NCI-H774 (cell line): ENCODE results near the gene SLC43A3.
A peak's percentile ranks its signal among the peaks of the same experiment; 100 is the strongest.
"Not testable (repeated sequence)": the region's sequence is repeated elsewhere in the genome, so short reads cannot be mapped to it uniquely, and the experiment has no call there.

Experiments
- DNase-seq: peaks from one replicate; lab custom pipeline; 2025; lab: John Stamatoyannopoulos, UW

Gene SLC43A3

DNA sequence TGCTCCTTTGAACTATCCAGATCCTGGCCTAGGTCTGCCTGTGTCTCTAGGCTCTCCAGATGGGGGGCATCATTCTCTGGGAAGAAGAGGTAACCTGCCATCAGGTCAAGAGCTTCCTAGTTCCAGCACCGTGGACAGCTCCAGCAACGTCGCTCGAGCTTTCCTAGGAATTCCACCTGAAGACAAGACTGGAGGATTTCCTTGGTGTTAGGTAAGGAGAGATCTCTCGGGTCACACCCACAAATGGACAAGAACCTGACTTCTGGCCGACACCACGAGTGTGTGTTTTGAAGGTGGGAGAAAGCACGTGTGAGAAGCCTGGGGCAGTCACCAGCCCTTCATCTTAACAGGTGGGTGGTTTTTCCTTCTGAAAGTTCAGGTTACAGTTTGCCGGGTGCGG, 47.2 kb downstream of the SLC43A3 start:
- DNase-seq: no peak

DNA sequence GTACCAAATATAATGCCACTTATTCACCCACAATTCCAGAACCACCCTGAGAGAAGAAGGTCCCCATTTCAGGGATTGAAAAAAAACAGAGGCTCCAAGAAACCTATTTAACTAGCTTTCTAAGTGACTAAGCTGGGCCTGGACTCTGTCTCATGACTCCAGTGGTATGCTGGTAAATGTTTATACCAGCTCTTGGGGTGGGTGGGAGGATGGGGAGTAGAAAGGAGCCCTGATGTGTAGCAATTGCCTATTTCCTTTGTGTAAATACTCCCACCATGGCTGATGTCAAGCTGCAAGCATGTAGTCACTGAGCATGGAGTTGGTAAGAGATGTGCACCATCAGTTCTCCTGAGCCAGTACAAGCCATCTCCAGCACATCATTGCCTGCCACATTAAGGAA, 48.7 kb downstream of the SLC43A3 start:
- no peak for DNase-seq

DNA sequence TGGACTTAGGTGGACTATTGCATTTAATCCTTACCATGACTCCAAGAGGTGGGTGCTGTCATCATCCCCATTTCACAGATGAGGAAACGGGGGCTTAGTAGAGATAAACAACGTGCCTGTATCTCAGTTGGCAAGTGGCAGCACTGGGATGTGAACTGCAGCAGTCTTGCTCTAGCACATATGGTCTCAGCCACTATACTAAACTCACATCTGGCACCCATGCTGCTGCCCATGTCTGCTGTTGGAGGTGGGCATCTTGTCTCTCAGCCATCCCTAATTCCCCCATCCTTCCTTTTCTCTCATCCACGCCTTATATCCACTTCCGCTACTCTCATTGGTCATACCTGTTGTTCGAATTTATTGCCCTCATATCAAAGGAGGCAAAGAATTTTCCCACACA, 49.8 kb downstream of the SLC43A3 start:
- DNase-seq: no peak

DNA sequence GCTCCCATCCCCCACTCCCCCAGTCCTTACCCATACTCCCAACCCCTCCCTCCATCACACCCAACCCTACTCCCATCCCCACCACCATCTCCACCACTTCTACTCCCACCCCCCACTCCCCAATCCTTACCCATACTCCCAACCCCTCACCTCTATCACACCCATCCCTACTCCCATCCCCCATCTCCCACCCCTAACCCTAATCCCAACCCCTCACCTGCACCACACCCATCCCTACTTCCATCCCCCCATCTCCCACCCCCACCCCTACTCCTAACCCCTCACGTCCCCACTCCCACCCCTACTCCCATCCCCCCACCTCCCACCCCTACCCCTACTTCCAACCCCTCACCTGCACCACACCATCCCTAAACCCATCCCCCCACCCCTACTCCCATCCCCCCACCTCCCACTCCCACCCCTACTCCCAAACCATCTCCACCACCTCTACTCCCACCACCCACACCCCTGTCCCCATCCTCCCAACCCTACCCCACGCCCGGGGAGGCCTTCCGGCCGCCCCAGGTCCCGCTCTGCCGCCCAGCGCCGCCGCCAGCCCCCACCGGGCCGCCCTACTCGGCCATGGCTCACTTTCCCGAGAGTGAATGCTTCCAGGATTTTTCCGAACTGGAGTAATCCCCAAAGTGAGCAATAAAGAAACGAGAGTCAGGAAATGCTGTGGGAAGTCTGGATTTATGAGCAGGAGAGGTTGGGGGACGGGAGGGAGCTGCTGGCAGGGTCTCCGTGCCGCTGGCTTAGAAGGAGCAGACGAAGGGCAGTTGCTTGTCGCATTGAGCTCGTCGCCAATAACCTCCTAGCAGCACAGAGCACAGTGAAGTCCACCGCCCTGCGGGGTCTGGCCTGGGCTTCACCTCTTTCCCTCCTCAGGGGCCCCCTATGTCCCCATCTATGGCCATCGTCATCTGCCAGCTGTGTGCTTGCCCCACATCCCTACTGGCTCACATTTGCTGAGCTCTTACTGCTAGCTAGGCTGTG, 50.5 kb downstream of the SLC43A3 start:
- no peak for DNase-seq

DNA sequence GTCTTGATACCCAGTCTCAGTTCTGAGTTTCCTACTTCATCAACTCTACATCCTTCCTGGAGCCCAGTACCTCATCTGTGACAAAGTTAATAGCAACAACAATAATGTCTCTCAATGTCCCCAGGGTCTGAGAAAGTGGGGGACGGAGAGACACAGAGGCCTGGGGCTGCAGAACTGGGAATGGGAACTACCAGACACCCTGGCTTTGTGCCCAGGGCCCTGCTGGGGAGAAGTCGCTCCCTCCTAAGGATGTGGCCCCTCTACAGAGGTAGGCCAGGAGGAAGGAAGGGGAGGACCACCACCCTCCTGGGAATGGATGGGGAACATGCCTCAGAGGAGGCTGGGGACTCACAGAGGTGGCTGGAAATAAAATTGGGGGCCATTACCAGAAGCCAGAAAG, 51.4 kb downstream of the SLC43A3 start:
- DNase-seq: no peak

DNA sequence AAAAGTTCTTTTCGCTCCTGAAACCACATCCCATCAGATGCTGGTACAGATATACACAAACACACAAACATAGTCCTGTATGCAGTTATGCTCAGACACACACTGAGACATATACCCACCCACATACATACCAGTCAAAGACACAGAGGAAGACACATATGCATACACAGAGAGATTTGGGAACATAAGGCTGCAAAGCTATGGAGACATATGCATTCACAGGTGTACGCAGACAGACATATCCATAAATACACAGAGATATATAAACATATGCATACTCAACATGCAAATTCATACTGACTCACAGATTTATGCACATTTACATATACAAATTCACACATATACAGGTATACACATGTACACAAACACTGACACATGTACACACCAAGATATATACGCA, 52.0 kb downstream of the SLC43A3 start:
- DNase-seq: no peak

DNA sequence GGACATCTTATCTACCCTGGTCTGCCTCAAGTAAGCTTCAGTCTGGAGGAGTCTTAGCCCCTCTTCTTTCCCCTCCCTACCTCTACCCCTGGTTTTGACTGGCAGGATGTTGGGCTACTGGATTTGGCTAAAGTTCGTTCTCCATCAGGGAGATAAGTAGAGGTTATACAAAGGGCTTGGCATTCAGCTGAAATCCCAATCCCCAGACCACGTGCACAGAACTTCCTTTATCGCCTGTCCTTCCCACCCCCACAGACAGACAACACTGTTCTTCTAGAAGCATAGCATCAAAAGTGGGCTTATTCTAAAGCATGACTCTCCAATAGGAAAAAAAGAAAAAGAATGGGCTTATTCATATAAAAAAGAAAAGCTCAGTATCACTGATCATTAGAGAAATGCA, 53.8 kb downstream of the SLC43A3 start:
- DNase-seq: no peak

DNA sequence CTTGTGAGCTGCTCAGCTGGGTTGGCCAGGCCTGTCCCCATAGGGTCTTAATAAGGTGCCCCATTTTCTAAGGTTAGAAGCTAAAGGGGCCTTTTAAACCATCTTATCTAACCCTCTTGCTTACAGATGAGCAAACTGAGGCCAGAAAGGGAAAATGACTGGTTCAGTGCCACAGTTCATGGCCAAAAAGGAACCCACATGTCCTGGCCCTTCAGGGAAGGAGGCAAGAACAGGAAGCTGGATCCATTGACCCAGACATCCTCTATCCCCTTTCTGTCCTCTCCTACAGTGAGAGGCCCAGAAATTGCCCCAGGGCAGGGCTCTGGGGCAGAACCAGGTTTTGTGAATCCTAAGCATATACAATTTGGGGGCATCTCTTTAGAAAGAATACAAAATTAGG, 56.0 kb downstream of the SLC43A3 start:
- DNase-seq: no peak

DNA sequence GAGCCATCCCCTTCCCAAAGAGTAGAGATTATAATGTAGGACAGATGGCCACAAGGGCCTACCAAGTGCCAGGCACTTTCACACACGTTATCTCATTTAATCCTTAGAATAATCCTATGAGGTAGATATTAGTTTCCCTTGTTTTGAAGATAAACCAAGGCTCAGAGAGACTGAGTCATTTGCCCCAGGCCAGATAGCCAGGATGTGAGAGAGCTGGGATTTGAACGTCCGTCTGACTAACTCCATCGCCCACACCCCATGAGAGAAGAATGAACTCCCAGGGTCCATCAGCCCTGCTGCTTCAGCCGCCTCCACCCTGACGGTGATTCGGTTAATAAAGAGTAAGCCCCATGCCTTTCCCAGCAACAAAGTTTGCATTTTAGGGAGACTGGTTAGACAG, 56.7 kb downstream of the SLC43A3 start:
- DNase-seq: no peak

DNA sequence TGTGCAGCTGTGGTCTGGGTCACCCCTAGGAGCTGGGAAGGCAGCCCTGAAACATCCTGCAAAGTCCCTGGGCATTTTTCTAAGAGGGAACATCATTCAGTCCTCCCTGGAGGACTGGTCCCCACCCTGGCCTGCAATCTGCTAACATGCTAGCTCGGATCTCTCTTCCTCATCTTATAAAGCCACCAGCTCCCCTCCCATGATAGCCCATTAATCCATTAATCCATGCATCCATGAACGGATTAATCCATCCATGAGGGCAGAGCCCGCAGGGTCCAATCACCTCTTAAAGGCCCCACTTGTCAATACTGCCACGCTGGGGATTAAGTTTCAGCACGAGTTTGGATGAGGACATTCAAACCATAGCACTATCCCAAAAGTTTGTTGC, 58.1 kb downstream of the SLC43A3 start:
- DNase-seq: no peak

DNA sequence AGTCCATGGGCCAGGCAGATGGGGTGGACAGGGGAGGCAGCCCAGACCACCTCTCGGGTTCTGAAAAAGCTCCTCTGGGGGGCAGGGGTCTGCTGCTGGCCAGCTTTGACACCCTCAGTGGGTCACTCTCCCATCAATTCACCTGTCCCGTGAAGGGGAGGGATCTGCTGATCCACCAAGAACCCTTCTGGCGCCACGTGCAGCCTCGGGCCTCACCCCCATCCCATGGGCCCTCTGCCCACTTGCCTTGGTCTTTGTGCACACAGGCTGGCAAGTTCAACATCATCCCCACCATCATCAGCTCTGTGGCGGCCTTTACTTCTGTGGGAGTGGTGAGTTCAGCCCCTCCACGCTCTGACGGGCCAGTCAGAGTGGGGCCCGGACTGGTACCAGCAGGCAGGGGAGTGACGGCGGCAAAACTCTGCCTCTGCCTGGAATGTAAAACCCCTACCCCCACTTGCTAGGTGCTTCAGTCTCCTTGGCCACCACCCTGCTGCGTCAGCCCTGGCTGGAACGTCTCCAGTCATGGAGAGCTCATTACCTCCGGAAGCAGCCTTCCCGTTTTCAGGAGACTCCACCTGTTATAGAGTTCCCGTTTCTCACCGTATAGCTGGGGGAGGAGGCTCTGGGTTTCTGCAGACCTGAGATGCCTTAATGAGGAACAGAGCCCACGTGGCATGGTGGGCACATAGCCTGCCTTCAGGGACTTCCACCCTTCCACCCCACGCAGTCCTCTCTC, 58.6 kb downstream of the SLC43A3 start:
- DNase-seq: peak; percentile 2

DNA sequence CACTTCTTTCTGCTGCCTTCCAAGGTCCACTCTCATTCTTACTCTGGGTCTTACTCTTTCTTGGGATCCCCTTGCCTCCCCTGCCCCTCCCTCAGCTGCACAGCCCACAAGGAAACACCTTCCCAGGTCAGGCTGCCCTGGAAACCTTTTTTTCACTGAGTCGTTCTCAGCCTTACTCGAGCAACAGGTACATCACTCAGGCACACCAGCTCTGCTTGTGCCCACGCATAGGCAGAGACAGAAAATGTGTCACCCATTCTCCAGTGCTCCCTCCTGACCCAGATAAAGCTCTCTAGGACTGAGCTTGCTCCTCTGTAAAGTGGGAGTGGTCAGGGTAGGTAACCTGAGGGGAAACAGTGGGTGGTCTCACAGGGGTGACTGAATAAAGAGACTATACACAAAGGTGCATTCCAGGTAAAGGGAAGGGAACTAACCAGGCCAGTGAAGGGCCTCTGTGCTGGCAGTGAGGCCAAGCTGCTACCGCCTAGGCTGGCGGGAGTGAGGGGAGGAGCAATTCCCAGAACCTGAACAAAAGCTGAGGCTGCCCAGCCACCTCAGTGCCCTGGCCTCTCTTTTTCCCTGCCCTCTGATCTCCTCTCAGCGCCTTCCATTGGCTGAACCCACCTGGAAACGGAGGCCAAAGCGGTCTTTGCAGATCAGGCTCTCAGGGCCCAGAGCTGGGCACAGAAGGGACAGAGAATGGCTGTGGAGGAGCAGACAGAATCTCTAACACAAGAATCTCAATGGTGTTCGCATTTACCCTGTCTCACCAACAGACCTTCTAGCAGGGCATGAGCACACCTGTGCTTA, 61.9 kb downstream of the SLC43A3 start:
- no peak for DNase-seq

DNA sequence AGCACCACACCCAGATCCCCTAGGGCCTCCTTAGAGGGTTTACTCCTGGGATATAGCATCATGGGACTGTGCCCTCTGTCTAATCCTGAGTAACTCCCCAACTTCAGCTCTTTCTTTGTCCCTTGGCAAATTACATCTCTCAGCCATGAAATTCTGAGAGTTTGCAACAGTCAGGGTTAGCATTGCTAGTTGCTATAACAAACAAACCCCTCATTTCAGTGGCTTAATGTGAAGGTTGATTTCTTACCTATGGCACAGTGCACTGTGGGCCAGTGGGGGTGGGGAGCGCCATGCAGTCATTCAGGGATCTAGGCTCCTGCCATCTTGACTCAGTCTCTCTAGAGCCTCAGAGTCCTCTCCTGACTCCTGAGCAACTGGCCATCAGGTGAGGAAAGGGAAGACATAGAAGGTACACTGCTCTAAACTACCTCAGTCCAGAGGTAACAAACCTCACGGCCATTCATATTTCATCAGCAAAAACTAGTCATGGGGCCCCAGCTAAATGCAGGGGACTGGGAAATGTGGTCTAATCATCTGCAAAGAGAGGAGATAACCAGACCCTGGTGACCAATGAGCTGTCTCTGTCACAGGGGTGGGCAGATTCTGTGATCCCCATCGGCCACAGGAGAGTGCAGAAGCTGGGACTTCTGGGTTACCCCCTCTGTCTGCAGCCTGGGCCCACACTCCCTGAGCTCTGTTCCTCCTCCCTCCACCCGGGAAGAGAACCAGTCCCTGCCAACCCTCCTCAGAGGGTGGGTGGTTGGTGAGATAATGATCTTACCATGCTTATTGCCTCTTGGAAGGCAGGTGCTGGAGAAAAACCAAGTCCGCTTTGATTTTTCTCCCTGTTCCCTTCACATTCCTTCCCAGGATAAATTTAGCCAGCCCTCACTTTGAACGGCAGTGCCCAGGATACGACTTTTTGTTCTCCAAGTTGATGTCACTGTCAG, 63.5 kb downstream of the SLC43A3 start:
- no peak for DNase-seq

DNA sequence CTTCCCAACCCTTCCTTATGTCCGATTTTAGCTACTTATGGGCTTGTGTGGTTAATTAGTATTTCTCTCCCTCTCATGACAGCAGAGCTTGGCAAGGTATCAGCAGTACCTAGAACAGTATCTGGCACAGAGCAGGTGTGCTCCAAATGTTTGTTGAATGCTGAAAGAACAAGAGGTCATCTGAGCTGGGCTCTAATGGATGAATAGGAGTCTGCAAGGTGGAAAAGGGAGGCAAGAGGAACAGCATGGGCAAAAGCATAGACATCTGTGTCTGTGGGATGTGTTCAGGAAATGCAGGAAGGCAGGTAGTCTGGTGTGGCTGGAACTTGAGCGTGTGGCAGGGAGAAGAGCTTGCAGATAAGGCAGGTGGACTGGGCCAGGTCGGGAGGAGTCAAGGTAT, 65.0 kb downstream of the SLC43A3 start:
- DNase-seq: no peak

DNA sequence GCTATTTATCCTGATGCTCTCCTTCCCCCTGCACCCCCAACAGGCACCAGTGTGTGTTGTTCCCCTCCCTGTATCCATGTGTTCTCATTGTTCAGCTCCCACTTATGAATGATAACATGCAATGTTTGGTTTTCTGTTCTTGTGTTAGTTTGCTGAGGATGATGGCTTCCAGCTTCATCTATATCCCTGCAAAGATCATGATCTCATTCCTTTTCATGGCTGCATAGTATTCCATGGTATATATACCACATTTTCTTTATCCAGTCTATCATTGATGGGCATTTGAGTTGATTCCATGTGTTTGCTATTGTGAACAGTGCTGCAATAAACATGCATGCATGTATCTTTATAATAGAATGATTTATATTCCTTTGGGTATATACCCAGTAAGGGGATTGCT, 65.5 kb downstream of the SLC43A3 start:
- DNase-seq: not testable (repeated sequence)

DNA sequence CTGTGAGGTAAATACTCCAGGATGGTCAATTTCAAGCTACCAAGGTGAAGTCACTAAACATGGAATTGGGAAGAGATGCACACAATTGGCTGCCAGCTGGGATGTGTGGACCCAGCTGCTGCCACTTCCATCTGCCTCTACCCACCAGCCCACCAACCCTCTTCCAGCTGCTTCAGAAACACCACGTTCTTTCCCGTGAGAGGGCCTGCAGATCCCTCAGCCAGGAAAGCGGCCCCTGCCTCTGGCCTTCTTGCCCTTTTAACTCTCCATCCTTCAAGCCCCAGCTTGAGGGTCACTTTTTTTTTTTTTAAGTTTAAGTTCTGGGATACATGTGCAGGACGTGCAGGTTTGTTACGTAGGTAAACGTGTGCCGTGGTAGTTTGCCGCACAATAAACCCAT, 65.9 kb downstream of the SLC43A3 start:
- DNase-seq: no peak

DNA sequence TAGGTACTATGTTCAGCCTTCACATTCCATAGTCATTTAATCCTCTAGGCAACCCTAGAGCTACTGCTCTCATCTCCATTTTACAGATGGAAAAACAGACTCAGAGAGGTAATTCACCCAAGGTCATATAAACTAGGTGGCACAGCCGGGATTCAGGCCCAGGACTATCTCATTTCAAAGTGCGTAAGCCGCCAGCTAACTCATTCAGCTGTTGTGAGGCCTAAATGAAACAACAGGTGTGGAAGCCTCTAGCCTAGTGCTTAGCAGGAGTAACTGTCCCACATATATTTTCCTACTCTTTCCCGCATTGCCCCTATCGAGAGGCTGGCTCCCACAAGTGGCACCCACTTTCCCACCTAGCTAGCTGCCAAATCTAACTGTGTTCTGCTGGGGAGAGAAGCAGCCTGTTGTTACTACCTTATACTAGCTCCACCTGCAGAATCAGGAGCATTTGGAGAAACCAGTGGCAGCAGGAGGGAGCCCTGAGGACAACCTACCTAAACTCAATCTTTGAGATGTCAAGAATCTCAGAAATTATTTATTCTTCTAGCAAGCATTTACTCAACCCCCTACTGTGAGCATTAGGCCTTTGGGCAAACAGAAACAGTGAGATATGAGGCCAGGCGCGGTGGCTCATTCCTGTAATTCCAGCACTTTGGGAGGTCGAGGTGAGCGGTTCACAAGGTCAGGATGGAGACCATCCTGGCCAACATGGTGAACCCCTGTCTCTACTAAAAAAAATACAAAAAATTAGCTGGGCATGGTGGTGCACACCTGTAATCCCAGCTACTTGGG, 66.8 kb downstream of the SLC43A3 start:
- DNase-seq: no peak

DNA sequence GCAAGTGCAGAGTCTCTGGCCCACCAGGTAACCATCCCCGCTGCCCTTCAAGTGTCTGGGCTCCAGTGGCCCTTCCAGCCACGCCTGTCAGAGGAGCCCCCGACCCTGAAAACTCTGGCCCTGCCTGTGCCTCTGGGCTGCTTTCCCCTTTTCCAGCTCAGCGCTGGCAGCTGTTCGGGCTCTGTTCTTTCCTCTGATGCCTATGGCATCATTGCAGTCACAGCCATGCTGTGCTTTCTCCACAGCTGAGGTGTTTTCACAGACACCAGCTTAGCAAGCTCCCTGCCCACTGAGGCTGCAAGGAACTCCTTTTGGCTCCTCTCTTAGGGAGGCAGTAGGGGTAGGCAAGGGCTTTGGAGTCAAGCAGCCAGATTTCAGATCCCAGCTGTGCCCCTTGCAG, 67.5 kb downstream of the SLC43A3 start:
- no peak for DNase-seq

DNA sequence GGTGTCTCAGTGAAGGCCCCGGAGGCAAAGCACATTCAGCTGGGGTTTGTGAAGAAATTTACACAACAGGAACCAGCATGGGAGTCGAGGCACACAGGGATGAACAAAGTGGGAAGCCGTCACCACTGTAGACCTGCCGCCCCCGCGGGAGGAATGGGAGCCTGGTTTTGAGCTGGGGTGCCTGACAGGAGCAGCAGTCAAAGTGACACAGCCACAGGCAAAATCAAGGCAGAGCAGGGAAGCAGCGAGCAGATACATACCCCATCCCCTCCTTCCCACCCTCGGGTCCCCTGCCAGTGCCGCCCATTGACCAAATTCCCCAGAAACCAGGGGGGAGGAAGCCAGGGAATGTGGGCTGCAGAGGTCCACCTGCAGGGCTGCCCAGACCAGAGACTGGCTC, 67.9 kb downstream of the SLC43A3 start:
- no peak for DNase-seq

DNA sequence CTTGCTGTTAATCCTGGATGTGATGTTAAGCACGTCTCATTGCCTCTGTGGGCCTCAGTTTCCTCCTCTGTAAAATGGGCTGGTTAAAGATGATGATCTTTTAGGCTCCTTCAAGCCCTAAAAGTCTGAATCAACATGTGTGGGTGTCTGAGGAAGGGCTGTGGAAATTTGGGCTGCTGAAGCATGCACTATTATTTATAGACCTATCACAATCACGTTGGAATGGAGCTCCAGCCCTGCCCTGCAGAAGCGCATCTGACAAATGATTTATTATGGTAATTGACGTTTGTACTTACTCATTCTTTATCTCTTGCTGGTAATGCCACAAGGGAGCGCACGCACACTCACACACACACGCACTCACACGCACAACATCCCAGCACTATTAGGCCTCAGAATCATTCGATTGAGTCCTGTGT, 68.4 kb downstream of the SLC43A3 start:
- DNase-seq: no peak
